H1 (cell line): ENCODE results near the gene DCLRE1A. TPM values are rescaled to one million over a fixed set of nuclear protein-coding genes. Genes with fewer than 3 reads are reported as not detected.

Experiments used
- ASH2L ChIP-seq: fragments of 200-600, 300-600 bp; sonication (generic); IDR thresholded peaks from one replicate; pipeline ENCODE4 v1.7.1; 2017; ENCODE audit warnings: low read length
- RFX5 ChIP-seq: IDR thresholded peaks from 2 replicates; pipeline ENCODE4 v1.6.1; 2011; ENCODE audit warnings: low read depth, low read length, improper control_type of control experiment, borderline replicate concordance
- RNF2 ChIP-seq: fragments of 200-900, 300-1000 bp; sonication (generic); IDR thresholded peaks from 2 replicates; pipeline ENCODE4 v1.7.1; 2016; ENCODE audit warnings: borderline replicate concordance, low read depth, mild to moderate bottlenecking, antibody characterized with exemption, low read length; ENCODE audit not compliant: poor library complexity, severe bottlenecking; ENCODE audit errors: missing control alignments
- polyA plus RNA-seq, 7 experiments: library from polyadenylated mRNA; depleted of rRNA in 3 of 7; stranded (reverse) in 5 of 7; unstranded in 2 of 7; fragments of >200 nt in 5 of 7; fragments of 200-250 nt in 2 of 7; gene quantifications; 1 replicate in 5 of 7; 2 replicates in 1 of 7; 4 replicates in 1 of 7; pipeline versions ENCODE4 v1.2.1 to v1.2.3, GENCODE V29; 2011 to 2013; ENCODE audit warnings: missing spikeins in 2 of 7, mixed read lengths in 2 of 7
- total RNA-seq: library from RNA; stranded (reverse); fragmentation: NEBNext Ultra II Directional; extraction: Animal tissue kit (Norgen Biotek cat#: 25700); gene quantifications from 2 replicates; pipeline ENCODE4 v1.2.1, GENCODE V29; 2021

The DCLRE1A gene
- total and polyA plus RNA-seq, 2 of the 8 experiments (the other 6 are each of a cell fraction or from before 2014, with no cell fraction given) = 8.1 to 10.1 TPM

DNA sequence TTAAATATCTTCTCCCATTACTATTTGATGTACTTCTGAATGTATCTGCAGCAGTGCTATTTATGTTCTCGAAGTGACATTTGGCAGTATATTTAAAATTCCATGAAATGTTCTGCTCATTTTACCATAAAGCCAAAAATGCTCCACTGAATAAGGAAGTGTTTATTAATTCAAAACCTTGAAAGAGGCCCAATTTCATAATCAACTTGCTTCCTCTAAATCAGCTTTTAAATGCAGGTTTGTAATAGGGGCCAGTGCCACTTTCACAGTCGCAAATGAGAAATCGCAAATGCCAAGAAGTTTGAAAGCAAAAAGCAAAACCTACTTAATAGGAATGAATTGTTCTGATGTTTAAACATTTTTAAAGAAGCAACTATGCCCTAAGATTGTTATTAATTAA lies 12.0 kb upstream of the DCLRE1A start (continued):
- TF ChIP-seq RNF2 (no peak), RFX5 (no peak), ASH2L (no peak)
